GM18909 (cell line): ENCODE data around the gene KCNG1.
A peak's percentile ranks its signal among the peaks of the same experiment; 100 is the strongest.

Source experiments
- ATAC-seq: cut with Tn5 transposase; IDR thresholded peaks from one replicate; pipeline ENCODE4 v1.9.1; 2021; ENCODE audit warnings: mild to moderate bottlenecking; ENCODE audit not compliant: unreplicated experiment, poor library complexity

The KCNG1 gene

DNA sequence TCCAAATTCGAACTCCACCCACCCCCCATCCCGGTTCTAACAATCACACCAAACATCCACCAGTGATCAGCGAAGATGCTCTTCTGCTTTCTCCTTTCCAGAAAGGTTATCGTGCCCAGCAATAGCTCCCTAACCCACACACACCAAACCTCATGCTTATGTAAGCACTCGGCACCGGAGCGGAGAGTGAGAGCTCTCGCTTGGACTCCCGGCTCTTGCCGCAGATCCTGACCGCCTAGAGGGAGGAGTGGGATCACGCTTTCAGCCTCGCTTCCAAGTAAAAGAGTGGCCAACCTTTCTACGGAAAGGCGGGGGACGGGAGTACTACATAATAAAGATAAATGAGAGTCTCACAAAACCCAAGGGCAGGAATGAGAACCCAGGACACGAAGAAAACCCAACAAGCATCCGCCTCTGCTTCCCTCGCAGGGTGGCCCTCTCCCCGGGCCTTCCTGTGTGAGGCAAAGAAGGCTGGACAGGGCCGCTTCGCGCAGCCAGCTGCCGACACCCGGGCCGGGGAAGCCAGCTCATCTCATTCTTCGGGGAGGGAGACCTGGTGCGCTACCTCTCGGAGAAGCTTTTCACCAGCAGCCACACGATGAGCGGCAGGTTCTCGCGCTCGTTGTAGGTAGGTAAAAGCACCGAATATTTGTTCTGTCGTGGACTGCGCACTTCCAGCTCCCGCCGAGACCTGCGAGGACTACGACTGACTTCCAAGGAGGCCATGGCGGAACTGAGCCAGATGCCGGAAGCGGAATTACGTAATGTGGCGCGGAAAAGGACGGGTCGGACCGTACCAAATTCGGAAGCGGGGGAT, 64.9 kb downstream of the KCNG1 start, which contains the start of gene DPM1:
Gene DPM1, minus strand, starts transcription at position 735 of the 817 bp plus-strand sequence. Its CDS starts 9 bp downstream, at position 726.
- ATAC-seq = peak; percentile 85

GRCh38 chr20:50957276-50957675, 65.6 kb downstream of the KCNG1 start:
- ATAC-seq = no peak

DNA sequence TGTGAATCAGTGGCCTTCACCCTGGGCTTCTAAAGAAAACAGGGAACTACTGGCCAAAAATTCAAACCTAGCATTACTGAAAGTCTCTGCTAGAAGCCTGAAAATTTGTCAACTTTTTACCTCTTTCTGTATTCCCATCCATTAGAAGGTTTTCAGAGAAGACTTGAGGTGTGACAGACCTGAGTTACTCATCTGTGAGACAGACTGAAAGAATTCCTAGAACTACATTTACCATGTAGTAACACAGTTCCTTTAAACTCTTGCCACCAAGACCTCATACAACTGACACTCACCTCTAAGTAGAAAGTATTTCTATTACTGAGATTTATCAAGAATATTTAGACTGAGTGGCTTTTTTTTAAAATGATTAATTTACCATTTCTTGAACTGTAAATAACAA, 69.1 kb downstream of the KCNG1 start:
- no peak for ATAC-seq
